Midbrain (tissue), 1 donor: Measurements from ENCODE around the gene BPIFB2.
"Not testable (repeated sequence)": the region's sequence is repeated elsewhere in the genome, so short reads cannot be mapped to it uniquely, and the experiment has no call there.

ENCODE experiments used
- DNase-seq: peaks from one replicate; lab custom pipeline; 2025; lab: John Stamatoyannopoulos, UW

Gene BPIFB2

GRCh38 chr20:33042430-33042829 lies 34.9 kb downstream of the BPIFB2 start:
- DNase-seq, result no peak

GRCh38 chr20:33042983-33043730 lies 35.7 kb downstream of the BPIFB2 start:
- no peak for DNase-seq

- DNase-seq, result no peak
Measured at GRCh38 chr20:33043731-33044181, 36.3 kb downstream of the BPIFB2 start.

GRCh38 chr20:33045129-33045721 lies 37.7 kb downstream of the BPIFB2 start:
- not testable (repeated sequence) for DNase-seq

- no peak for DNase-seq
Measured at GRCh38 chr20:33046412-33046811, 38.9 kb downstream of the BPIFB2 start.

GRCh38 chr20:33051333-33051732 lies 43.8 kb downstream of the BPIFB2 start:
- DNase-seq, result no peak

GRCh38 chr20:33053291-33054106 lies 46.0 kb downstream of the BPIFB2 start, which contains the start of gene BPIFB3:
Gene BPIFB3, plus strand, starts transcription at chr20:33053903. Its CDS starts 1,533 bp downstream, at chr20:33055436.
- DNase-seq, result no peak

- DNase-seq, result no peak
Measured at GRCh38 chr20:33054381-33054780, 46.9 kb downstream of the BPIFB2 start.

- DNase-seq, result no peak
Measured at GRCh38 chr20:33054791-33055190, 47.3 kb downstream of the BPIFB2 start.

- no peak for DNase-seq
Measured at GRCh38 chr20:33059136-33059535, 51.6 kb downstream of the BPIFB2 start.

GRCh38 chr20:33059741-33060390 lies 52.4 kb downstream of the BPIFB2 start:
- no peak for DNase-seq

GRCh38 chr20:33061658-33062028 lies 54.1 kb downstream of the BPIFB2 start:
- DNase-seq, result no peak

GRCh38 chr20:33062105-33062824 lies 54.8 kb downstream of the BPIFB2 start:
- DNase-seq, result no peak

GRCh38 chr20:33062825-33063149 lies 55.3 kb downstream of the BPIFB2 start:
- DNase-seq, result no peak

- no peak for DNase-seq
Measured at GRCh38 chr20:33063271-33063670, 55.8 kb downstream of the BPIFB2 start.

- no peak for DNase-seq
Measured at GRCh38 chr20:33064572-33065287, 57.2 kb downstream of the BPIFB2 start.

- no peak for DNase-seq
Measured at GRCh38 chr20:33065785-33066184, 58.3 kb downstream of the BPIFB2 start.

- DNase-seq, result no peak
Measured at GRCh38 chr20:33067806-33068205, 60.3 kb downstream of the BPIFB2 start.

GRCh38 chr20:33068251-33068939 lies 60.9 kb downstream of the BPIFB2 start:
- no peak for DNase-seq

- DNase-seq, result no peak
Measured at GRCh38 chr20:33069673-33070072, 62.2 kb downstream of the BPIFB2 start.
